Activated gamma-delta T cell (primary cell): ENCODE data around the gene DNAJC22.
A peak's percentile ranks its signal among the peaks of the same experiment; 100 is the strongest.
"Not testable (repeated sequence)": the region's sequence is repeated elsewhere in the genome, so short reads cannot be mapped to it uniquely, and the experiment has no call there.

Source experiments
- DNase-seq: peaks from one replicate; lab custom pipeline; 2025; lab: John Stamatoyannopoulos, UW

Gene DNAJC22

DNA sequence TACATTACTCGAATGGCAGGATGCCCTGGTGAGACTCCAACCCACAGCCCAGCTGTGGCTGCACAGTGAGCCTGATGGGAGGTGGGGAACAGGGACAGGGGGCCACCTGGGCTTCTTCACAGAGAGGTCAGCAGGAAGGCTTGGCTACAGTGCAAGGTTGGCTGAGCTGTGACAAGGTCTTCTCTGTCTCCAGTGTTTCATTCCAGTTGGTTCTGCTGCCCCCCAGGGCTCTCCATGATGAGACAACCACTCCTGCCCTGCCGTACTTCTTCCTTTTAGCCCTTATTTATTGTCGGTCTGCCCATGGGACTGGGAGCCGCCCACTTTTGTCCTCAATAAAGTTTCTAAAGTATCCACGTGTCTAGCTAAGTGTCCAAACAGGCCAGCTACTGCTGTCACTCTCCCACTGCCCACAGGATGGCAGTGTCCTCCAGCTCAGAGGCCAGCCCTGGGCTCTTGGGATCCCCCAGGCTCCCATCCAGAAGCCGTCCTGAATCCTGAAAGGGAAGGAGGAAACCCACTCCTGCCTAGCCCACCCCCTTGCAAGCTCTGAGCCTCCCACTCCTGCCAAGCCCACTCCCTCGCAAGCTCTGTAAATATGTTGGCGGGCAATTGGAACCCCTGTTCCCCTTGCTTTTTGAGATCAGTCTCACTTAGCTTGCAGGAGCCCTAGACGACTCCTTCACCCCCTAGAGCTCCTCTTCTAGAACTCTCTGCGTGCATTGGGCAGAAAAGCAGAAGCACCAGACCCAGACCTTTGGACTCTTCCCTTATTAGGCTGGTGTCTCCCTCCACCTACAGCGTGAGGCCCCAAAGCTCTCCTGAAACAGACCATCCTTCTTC lies 15.1 kb upstream of the DNAJC22 start:
- no peak for DNase-seq

- DNase-seq: no peak
Observed at GRCh38 chr12:49332441-49332861, 14.2 kb upstream of the DNAJC22 start.

DNA sequence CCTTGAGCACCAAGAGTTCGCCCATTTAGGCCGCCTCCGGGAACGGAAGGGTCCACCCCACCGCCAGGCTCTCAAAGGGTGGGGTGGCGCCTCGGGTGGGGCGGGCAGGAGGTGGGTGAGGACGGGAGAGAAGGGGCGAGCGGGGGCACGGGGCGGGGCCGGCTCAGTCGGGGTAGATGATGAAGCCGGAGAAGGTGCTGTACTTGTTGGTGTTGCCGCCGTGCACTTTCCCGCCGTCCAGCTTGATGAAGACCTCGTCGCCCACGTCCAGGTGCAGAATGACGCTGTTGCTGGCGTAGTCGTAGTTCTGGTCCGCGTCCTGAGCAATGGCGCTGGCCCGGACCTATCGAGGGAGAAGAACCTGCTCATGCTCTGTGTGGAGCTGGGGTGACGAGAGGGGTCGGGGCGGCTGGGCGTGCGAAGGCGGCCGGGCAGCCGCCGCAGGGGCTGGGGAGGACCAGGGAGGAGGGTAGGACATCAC lies 13.8 kb upstream of the DNAJC22 start:
- DNase-seq: no peak

DNA sequence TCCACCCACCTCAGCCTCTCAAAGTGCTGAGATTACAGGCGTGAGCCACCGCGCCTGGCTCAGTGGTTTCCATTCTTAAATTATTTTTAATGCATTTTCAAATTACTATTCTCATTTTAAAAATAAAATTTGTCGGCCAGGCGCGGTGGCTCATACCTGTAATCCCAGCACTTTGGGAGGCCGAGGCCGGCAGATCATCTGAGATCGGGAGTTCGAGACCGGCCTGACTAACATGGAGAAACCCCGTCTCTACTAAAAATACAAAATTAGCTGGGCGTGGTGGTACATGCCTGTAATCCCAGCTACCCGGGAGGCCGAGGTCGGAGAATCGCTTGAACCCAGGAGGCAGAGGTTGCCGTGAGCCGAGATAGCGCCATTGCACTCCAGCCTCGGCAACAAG lies 12.9 kb upstream of the DNAJC22 start:
- not testable (repeated sequence) for DNase-seq

DNA sequence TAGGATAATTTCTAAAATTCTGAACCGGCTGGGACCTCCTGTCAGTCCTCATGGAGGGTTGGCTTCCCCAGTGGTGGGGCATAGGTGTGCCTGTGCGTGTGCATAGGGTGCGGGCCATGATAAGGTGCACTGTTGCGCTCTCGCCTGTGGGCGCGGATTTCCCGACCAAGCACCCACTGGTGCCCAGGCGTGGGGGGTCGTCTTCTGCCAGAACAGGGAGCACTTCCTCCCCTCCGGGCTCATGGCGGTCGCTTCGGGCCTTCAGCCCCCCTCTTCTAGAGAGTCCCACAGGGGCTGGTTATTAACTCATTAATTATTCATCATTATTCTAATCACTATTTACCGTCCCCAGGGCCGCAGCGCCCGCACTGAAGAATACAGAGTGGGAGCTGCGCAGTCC lies 12.5 kb upstream of the DNAJC22 start:
- no peak for DNase-seq

DNA sequence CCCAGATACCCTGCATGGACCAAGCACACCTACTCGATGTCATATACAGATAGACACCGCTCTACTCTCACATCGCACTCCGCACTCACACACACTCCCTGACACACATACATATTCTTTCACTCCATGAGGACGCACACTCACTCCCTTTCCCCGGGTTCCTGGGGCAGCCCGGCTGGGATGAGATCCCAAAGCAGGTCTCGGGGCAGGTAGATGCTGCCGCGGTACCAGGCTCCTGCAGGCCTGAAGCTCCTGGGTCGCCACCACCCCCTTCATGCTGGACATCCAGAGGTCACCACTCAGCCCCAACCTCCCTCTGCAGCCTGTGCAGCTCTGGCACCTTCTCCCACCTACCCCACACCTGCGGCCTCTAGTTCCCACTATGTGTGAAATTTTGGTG lies 12.0 kb upstream of the DNAJC22 start:
- DNase-seq: no peak

DNA sequence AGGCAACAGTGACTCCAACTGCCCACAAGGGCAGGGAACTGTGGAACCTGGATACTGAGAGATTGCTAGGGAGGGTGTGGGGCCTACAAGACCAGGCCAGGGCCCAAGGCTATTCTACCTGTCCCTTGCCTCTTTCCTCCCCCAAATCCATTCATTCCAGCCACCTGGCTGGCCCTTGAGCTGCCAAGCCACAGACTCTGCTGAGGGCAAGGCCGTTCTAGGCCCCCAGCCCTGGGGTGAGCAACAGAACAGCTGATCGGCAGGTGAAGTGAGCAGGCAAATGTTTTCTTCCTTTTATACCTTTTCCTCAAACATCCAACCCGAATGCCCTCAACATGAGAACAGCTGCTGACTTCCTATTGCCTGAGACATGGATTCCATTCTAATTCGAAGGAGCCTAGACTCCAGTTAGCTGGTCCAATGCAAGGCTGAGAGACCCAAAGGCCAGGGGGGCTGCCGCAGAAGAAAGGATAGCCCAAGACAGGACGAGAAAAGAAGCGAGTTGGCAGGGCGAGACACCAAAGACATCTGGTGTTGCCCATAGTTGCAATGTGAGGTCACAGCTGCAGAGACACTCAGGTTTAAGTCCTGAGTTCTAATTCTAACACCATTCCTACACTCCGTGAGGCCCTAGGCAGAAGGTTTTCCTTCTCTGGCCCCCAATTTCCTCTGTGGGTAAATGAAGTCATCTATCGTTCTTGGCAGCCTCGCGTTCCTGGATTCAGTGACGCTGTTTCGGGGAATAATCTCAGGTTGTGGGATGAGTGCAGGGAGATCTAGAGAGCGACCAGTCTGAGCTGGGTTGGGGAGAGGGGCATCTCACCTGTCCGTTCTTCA lies 11.4 kb upstream of the DNAJC22 start:
- no peak for DNase-seq

GRCh38 chr12:49335955-49336644 lies 10.6 kb upstream of the DNAJC22 start:
- DNase-seq: no peak

GRCh38 chr12:49336645-49337584 lies 9.8 kb upstream of the DNAJC22 start, which contains the start of gene C1QL4:
C1QL4 (minus strand) TSS chr12:49337188; CDS start chr12:49336477, 711 bp downstream.
- DNase-seq: peak; percentile 76

- no peak for DNase-seq
Observed at GRCh38 chr12:49338830-49339463, 7.7 kb upstream of the DNAJC22 start.

DNA sequence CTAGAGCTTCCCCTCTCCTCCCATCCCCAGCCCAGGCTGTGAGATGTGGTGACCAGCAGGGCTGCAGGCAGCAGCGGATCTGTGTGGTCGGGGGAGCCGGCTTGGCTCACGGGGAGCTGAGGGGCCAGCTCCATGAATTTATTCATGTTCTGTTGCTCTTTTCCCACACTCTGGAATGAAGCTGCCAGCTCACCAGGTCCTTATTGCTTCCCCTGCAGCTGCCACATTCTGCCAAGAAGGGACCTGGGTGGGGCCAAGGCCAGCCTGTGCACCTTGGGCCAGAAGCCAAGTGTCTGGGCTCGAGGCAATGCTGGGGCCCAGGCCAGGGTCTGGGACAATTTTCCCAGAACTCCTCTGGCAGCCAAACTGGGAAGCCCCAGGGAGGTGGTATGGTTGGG lies 7.2 kb upstream of the DNAJC22 start:
- DNase-seq: no peak

DNA sequence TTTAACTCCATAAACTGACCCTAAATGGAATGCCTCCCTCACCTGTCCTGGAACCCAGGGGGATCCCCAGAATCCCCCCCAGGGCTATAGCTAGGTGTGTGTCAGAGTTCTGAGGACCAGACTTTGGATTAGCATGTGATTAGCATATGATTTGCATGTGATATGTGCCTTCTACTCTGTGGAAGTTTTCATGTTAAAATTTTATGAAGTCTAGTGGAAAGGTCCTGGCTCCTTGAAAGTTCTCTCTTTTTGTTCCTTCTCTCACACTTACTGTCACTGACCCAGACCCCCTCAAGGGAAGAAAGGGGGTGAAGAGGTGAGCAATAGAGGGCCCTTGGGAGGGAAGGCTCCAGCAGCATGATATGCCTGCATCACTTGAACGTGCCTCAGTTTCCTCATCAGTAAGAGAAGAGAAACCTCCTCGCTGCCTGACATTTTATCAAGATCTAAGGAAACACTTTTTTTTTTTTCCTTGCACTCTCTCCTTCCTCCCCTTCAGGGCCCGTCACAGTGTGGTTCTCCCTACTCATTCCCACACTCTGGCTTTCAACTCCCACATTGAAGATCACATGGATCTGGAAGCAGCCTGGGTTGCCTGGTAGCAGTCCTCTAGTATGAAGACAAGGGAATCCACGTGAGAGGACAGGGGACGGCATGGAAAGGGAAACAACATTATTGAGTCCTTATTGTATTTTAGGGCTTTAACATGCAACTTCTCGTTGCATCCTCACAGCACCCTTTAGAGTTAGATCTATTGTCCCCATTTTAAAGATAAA lies 6.4 kb upstream of the DNAJC22 start:
- no peak for DNase-seq

GRCh38 chr12:49340971-49341776 lies 5.5 kb upstream of the DNAJC22 start:
- no peak for DNase-seq

- no peak for DNase-seq
Observed at GRCh38 chr12:49341777-49342065, 5.0 kb upstream of the DNAJC22 start.

GRCh38 chr12:49342066-49342913 lies 4.4 kb upstream of the DNAJC22 start:
- DNase-seq: peak; percentile 32

GRCh38 chr12:49342914-49343731 lies 3.6 kb upstream of the DNAJC22 start:
- DNase-seq: no peak

DNA sequence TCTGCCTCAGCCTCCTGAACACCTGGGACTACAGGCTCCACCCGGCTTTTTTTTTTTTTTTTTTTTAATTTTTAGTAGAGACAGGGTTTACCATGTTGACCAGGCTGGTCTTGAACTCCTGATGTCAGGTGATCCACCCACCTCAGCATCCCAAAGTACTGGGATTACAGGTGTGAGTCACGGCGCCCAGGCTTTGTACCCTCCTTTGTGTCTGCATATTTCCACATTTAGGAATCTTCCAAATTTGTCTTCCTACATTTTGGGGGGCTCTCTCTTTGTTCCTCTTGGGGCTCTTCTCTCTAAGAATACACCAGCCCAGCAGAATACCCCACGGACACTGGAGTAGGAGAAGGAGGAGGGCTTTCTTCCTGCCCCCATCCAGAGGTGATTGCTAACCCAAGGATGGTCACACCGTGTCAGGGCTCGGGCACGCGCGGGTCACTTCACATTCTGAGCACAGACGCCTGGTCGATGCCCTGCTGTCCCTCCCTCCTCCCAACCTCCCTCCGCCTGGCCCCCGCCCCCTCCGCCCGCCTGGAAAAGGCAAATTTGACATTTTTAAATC lies 2.1 kb upstream of the DNAJC22 start:
- DNase-seq: no peak
